COLO829 (cell line): ENCODE results near the gene MEI4.

Experiments used
- DNase-seq: peaks from one replicate; pipeline ENCODE4 v3.0.0; 2012; ENCODE audit warnings: low spot score

The MEI4 gene

DNA sequence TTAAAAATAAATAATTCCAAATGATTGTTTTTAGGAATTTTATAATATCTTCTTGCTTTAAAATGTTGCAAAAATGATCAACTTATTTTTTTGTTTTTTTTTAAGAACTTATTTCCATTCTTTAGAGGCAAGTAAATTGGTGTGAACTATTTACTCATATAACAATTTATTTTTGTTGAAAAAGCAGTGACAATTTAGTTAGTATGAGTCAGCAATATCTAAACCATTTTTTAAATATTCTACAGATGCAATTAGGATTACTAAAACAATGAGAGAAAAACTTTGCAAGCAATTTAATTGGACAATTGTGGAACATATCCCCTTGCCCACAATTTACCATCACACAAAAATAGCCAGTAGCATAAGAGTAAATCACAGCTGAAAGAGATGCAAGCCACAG, 319.5 kb downstream of the MEI4 start:
- no peak for DNase-seq
